Measurements from ENCODE around the gene CYP26C1. TPM values are rescaled to one million over a fixed set of nuclear protein-coding genes. Genes with fewer than 3 reads are reported as not detected.

The CYP26C1 gene
- total RNA-seq, 1 experiment from 2014 or later = 0.79 TPM

- H2BK12ac ChIP-seq (ENCODE audit: insufficient read length, low read depth, low read length) = no peak overlapping the region
- H3K4me3 Mint-ChIP-seq = no peak overlapping the region
- H3K4me1 ChIP-seq (ENCODE audit: insufficient read depth, low read length) = peaks cover 5% of the 10 kb centered on the region; the same call in 1 of the 2 replicates
- no peak overlapping the region for H2BK15ac ChIP-seq (ENCODE audit: low read depth, low read length)
- no peak overlapping the region for H2BK20ac ChIP-seq (ENCODE audit: low read depth, low read length, poor library complexity, severe bottlenecking)
- no peak overlapping the region for H4K91ac ChIP-seq (ENCODE audit: insufficient read length, low read depth, low read length)
- no peaks in the 10 kb centered on the region for H3K23me2 ChIP-seq (ENCODE audit: insufficient read length, low read depth, low read length, poor library complexity, severe bottlenecking)
- H3K4me2 ChIP-seq (ENCODE audit: insufficient read depth, insufficient read length, low read length) = no peak overlapping the region
- H3K4ac ChIP-seq (ENCODE audit: low read depth, low read length) = no peak overlapping the region
- H2AK5ac ChIP-seq (ENCODE audit: insufficient read length, low read length) = no peak overlapping the region
- H3K79me2 ChIP-seq (ENCODE audit: insufficient read depth, low read length) = no peaks in the 10 kb centered on the region
- H3K18ac ChIP-seq (ENCODE audit: insufficient read length, low read depth, low read length) = no peak overlapping the region
- H2AFZ ChIP-seq (ENCODE audit: low read length) = no peak overlapping the region
- no peaks in the 10 kb centered on the region for H4K20me1 ChIP-seq (ENCODE audit: control insufficient read depth, insufficient read depth, insufficient read length)
- peak overlapping the region in 1 of 3 experiments; percentile 35; a peak in 1 of 7 replicates for H3K27ac Mint-ChIP-seq
- H3T11ph ChIP-seq (ENCODE audit: low read length) = no peak overlapping the region
- TF ChIP-seq, protein P1, sequence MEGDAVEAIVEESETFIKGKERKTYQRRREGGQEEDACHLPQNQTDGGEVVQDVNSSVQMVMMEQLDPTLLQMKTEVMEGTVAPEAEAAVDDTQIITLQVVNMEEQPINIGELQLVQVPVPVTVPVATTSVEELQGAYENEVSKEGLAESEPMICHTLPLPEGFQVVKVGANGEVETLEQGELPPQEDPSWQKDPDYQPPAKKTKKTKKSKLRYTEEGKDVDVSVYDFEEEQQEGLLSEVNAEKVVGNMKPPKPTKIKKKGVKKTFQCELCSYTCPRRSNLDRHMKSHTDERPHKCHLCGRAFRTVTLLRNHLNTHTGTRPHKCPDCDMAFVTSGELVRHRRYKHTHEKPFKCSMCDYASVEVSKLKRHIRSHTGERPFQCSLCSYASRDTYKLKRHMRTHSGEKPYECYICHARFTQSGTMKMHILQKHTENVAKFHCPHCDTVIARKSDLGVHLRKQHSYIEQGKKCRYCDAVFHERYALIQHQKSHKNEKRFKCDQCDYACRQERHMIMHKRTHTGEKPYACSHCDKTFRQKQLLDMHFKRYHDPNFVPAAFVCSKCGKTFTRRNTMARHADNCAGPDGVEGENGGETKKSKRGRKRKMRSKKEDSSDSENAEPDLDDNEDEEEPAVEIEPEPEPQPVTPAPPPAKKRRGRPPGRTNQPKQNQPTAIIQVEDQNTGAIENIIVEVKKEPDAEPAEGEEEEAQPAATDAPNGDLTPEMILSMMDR (conservative IDR thresholded peaks at IDR 0.05) = no peak
- H3K9ac ChIP-seq (ENCODE audit: extremely low read depth, insufficient read length, low read length) = no peak overlapping the region
- H3K27me3 Mint-ChIP-seq (ENCODE audit: low read depth) = no peaks in the 10 kb centered on the region; the same call in 1 of the 2 replicates
- no peak overlapping the region for H2BK120ac ChIP-seq (ENCODE audit: low read depth, low read length, poor library complexity, severe bottlenecking)
- no peak overlapping the region for H3K23ac ChIP-seq (ENCODE audit: insufficient read length, low read depth, low read length)
- peaks cover 0 to 3% of the 10 kb centered on the region in 2 experiments; a peak in 4 of 5 replicates for H3K9me3 Mint-ChIP-seq
- H3K14ac ChIP-seq (ENCODE audit: insufficient read depth, low read length) = no peak overlapping the region
- H3K27me3 ChIP-seq (ENCODE audit: insufficient read depth, low read length) = no peaks in the 10 kb centered on the region
- H3K27ac ChIP-seq (ENCODE audit: insufficient read length, low read depth, low read length) = no peak overlapping the region
- peaks cover 32 to 38% of the 10 kb centered on the region in 2 experiments for H3K4me1 Mint-ChIP-seq
- no peak for DNase-seq
- H3K56ac ChIP-seq (ENCODE audit: insufficient read length, low read depth, low read length) = no peak overlapping the region
- H4K8ac ChIP-seq (replicated peaks; ENCODE audit: insufficient read length, low read depth, low read length) = no peak overlapping the region
- no peak overlapping the region for H2BK5ac ChIP-seq (ENCODE audit: insufficient read length, low read length)
- no peaks in the 10 kb centered on the region for H3K9me3 ChIP-seq (ENCODE audit: control insufficient read depth, low read depth, low read length)
- peaks cover 0 to 5% (median 2%) of the 10 kb centered on the region in 3 experiments; a peak in 3 of 7 replicates for H3K36me3 Mint-ChIP-seq (ENCODE audit: insufficient read depth in 1 of 3, low read depth in 3 of 3)
- no peak overlapping the region for H4K5ac ChIP-seq (ENCODE audit: insufficient read length, low read depth, low read length)
- H3K79me1 ChIP-seq (ENCODE audit: insufficient read depth, low read depth, low read length, poor library complexity, severe bottlenecking) = no peaks in the 10 kb centered on the region
- no CpG with 5 or more reads among the region's 2 CpGs for WGBS (ENCODE audit: extremely low coverage, insufficient read length, low lambda C conversion rate)
Measured at GRCh38 chr10:93090619-93091018, 30.0 kb downstream of the CYP26C1 start.

All from H9 (cell line).